Measurements from ENCODE around the gene CBFA2T3.
"Not testable (repeated sequence)": the region's sequence is repeated elsewhere in the genome, so short reads cannot be mapped to it uniquely, and the experiment has no call there.

The CBFA2T3 gene

GRCh38 chr16:88902744-88903143 is 74.3 kb downstream of the CBFA2T3 start:
- DNase-seq: no peak

- no peak for DNase-seq
Observed at GRCh38 chr16:88901718-88902337, 75.2 kb downstream of the CBFA2T3 start.

GRCh38 chr16:88900662-88901052 is 76.3 kb downstream of the CBFA2T3 start:
- no peak for DNase-seq

GRCh38 chr16:88899901-88900661 is 76.9 kb downstream of the CBFA2T3 start:
- no peak for DNase-seq

- DNase-seq: no peak
Observed at GRCh38 chr16:88897696-88898425, 79.1 kb downstream of the CBFA2T3 start.

GRCh38 chr16:88896238-88897070 is 80.6 kb downstream of the CBFA2T3 start:
- no peak for DNase-seq

- DNase-seq: no peak
Observed at GRCh38 chr16:88895335-88895734, 81.7 kb downstream of the CBFA2T3 start.

- no peak for DNase-seq
Observed at GRCh38 chr16:88894681-88895300, 82.2 kb downstream of the CBFA2T3 start.

GRCh38 chr16:88894266-88894665 is 82.7 kb downstream of the CBFA2T3 start:
- DNase-seq: not testable (repeated sequence)

- DNase-seq: no peak
Observed at GRCh38 chr16:88893127-88893968, 83.7 kb downstream of the CBFA2T3 start.

GRCh38 chr16:88892065-88892464 is 84.9 kb downstream of the CBFA2T3 start:
- no peak for DNase-seq

GRCh38 chr16:88891083-88891482 is 85.9 kb downstream of the CBFA2T3 start:
- no peak for DNase-seq

GRCh38 chr16:88889702-88890352 is 87.2 kb downstream of the CBFA2T3 start:
- DNase-seq: not testable (repeated sequence)

- no peak for DNase-seq
Observed at GRCh38 chr16:88888461-88889387, 88.3 kb downstream of the CBFA2T3 start.

GRCh38 chr16:88888057-88888456 is 89.0 kb downstream of the CBFA2T3 start:
- DNase-seq: no peak

- DNase-seq: no peak
Observed at GRCh38 chr16:88886845-88887521, 90.0 kb downstream of the CBFA2T3 start.

GRCh38 chr16:88886420-88886844 is 90.6 kb downstream of the CBFA2T3 start:
- no peak for DNase-seq

- no peak for DNase-seq
Observed at GRCh38 chr16:88885693-88886280, 91.2 kb downstream of the CBFA2T3 start.

Data from midbrain (tissue), 1 donor.